ENCODE data around the gene PSORS1C1. TPM values are rescaled to one million over a fixed set of nuclear protein-coding genes. Genes with fewer than 3 reads are reported as not detected.
A peak's percentile ranks its signal among the peaks of the same experiment; 100 is the strongest.

Gene PSORS1C1
- polyA plus RNA-seq, 1 donor (not counting 4 experiments of a cell fraction or from before 2014, with no cell fraction given), result 5.7 TPM

DNA sequence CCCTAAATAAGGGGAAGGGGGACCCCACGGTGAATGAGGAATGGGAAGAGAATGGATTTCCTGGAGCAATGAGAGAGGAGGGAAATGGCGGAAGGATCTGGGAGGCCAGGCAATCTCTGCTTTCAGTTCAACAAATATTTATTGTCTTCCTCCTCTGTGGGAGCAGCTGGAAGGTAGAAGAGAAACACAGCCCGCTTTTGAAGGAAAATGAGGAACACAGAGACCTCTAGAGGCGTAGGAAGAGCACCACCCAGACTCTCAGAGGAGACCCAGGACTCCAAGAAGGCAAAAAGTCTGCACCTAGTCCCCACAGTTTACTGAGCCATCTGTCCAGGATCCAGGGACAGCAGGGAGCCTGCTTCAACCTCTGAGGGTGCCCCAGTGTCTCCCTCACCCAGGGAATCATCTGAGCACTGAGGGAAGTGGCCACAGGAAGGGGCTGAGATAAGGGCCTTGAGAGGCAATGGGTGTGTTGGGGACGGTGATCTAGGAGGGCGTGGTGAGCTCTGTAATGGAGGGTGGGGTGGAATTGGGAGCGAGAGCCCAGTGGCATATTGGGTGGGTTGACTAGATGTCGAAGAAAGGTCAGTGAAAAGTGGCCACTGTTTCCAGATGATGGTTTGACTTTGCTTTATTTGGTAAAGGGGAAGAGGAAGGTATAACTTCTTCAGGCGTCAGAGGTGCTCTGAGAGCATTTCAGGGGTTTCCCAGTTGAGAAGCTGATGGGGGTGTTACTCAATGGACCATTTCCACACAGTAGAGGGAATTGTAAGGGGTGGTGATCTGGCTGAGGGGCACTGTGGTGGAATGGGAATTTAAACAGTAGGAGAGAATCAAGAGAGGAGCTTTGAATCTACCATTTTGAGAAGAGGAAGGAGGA lies 610 bp downstream of the PSORS1C1 start:
- H3K9ac ChIP-seq (ENCODE audit: control insufficient read depth, extremely low read depth, insufficient read depth, low read length), result peak overlapping the region; percentile 89
- H3K9me1 ChIP-seq (ENCODE audit: control insufficient read depth, extremely low read depth, insufficient read depth, low read length), result no peaks in the 10 kb centered on the region
- no peaks in the 10 kb centered on the region for H3K9me3 ChIP-seq (ENCODE audit: control insufficient read depth, low read depth, low read length)
- DNase-seq (ENCODE audit: low read depth, low spot score), result no peak
- dilution Hi-C loops (cut with MboI; ENCODE audit: extremely low pct_ligation_motif_present, low sequenced_read_pairs), result no loop called here
- peaks cover 38% of the 10 kb centered on the region for H3K4me1 ChIP-seq (ENCODE audit: control insufficient read depth, extremely low read depth, insufficient read depth, low read length)
- H3K4me3 ChIP-seq (ENCODE audit: control insufficient read depth in 2 of 3, extremely low read depth in 1 of 3, insufficient read depth in 2 of 3, low read depth in 1 of 3, low read length in 3 of 3), result peak overlapping the region; percentile 57 to 85 (median 82)
- no peak for FAIRE-seq
- TF ChIP-seq, protein P1, sequence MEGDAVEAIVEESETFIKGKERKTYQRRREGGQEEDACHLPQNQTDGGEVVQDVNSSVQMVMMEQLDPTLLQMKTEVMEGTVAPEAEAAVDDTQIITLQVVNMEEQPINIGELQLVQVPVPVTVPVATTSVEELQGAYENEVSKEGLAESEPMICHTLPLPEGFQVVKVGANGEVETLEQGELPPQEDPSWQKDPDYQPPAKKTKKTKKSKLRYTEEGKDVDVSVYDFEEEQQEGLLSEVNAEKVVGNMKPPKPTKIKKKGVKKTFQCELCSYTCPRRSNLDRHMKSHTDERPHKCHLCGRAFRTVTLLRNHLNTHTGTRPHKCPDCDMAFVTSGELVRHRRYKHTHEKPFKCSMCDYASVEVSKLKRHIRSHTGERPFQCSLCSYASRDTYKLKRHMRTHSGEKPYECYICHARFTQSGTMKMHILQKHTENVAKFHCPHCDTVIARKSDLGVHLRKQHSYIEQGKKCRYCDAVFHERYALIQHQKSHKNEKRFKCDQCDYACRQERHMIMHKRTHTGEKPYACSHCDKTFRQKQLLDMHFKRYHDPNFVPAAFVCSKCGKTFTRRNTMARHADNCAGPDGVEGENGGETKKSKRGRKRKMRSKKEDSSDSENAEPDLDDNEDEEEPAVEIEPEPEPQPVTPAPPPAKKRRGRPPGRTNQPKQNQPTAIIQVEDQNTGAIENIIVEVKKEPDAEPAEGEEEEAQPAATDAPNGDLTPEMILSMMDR (optimal IDR thresholded peaks at IDR 0.05 in 1 of 3, IDR thresholded peaks at IDR 0.05 in 1 of 3, conservative IDR thresholded peaks at IDR 0.05 in 1 of 3; ENCODE audit: extremely low read depth in 1 of 3, insufficient read depth in 2 of 3, low read length in 3 of 3), result peak in 2 of 3 experiments; percentile 56 to 59
- TF ChIP-seq EZH2 (IDR thresholded peaks at IDR 0.05; ENCODE audit: low read length), result no peak
- peak overlapping the region; percentile 39 for H2AFZ ChIP-seq (ENCODE audit: control insufficient read depth, low read length)
- H3K4me2 ChIP-seq (ENCODE audit: control insufficient read depth, extremely low read depth, insufficient read depth, low read depth, low read length), result peak overlapping the region; percentile 99
- H3K27ac ChIP-seq (ENCODE audit: control insufficient read depth, insufficient read depth, low read length), result peak overlapping the region; percentile 91
- H3K36me3 ChIP-seq (ENCODE audit: control insufficient read depth in 2 of 2, extremely low read depth in 1 of 2, insufficient read depth in 2 of 2, low read length in 2 of 2), result peaks cover 8 to 10% of the 10 kb centered on the region in 2 experiments
- peaks cover 35% of the 10 kb centered on the region for H3K79me2 ChIP-seq (ENCODE audit: control insufficient read depth, insufficient read depth, low read length)
- no peaks in the 10 kb centered on the region for H3K27me3 ChIP-seq (ENCODE audit: control insufficient read depth, extremely low read depth, insufficient read depth, low read length)
- H4K20me1 ChIP-seq (ENCODE audit: control insufficient read depth, extremely low read depth, insufficient read depth, low read length), result no peaks in the 10 kb centered on the region

- H3K4me3 ChIP-seq (ENCODE audit: control insufficient read depth in 2 of 3, extremely low read depth in 1 of 3, insufficient read depth in 2 of 3, low read depth in 1 of 3, low read length in 3 of 3), result peak overlapping the region; percentile 57 to 85 (median 82)
- H2AFZ ChIP-seq (ENCODE audit: control insufficient read depth, low read length), result no peak overlapping the region
- H3K9ac ChIP-seq (ENCODE audit: control insufficient read depth, extremely low read depth, insufficient read depth, low read length), result no peak overlapping the region
- H3K79me2 ChIP-seq (ENCODE audit: control insufficient read depth, insufficient read depth, low read length), result peaks cover 35% of the 10 kb centered on the region
- dilution Hi-C loops (cut with MboI; ENCODE audit: extremely low pct_ligation_motif_present, low sequenced_read_pairs), result no loop called here
- peaks cover 38% of the 10 kb centered on the region for H3K4me1 ChIP-seq (ENCODE audit: control insufficient read depth, extremely low read depth, insufficient read depth, low read length)
- H3K9me1 ChIP-seq (ENCODE audit: control insufficient read depth, extremely low read depth, insufficient read depth, low read length), result no peaks in the 10 kb centered on the region
- peak overlapping the region; percentile 99 for H3K4me2 ChIP-seq (ENCODE audit: control insufficient read depth, extremely low read depth, insufficient read depth, low read depth, low read length)
- peaks cover 8 to 10% of the 10 kb centered on the region in 2 experiments for H3K36me3 ChIP-seq (ENCODE audit: control insufficient read depth in 2 of 2, extremely low read depth in 1 of 2, insufficient read depth in 2 of 2, low read length in 2 of 2)
- no peaks in the 10 kb centered on the region for H3K9me3 ChIP-seq (ENCODE audit: control insufficient read depth, low read depth, low read length)
- H3K27me3 ChIP-seq (ENCODE audit: control insufficient read depth, extremely low read depth, insufficient read depth, low read length), result no peaks in the 10 kb centered on the region
- TF ChIP-seq EZH2 (IDR thresholded peaks at IDR 0.05; ENCODE audit: low read length), result no peak
- TF ChIP-seq, protein P1 (optimal IDR thresholded peaks at IDR 0.05 in 1 of 3, IDR thresholded peaks at IDR 0.05 in 1 of 3, conservative IDR thresholded peaks at IDR 0.05 in 1 of 3; ENCODE audit: extremely low read depth in 1 of 3, insufficient read depth in 2 of 3, low read length in 3 of 3), result no peak
- no peak overlapping the region for H3K27ac ChIP-seq (ENCODE audit: control insufficient read depth, insufficient read depth, low read length)
- FAIRE-seq (peak; percentile 58), DNase-seq (ENCODE audit: low read depth, low spot score) (no peak)
- no peaks in the 10 kb centered on the region for H4K20me1 ChIP-seq (ENCODE audit: control insufficient read depth, extremely low read depth, insufficient read depth, low read length)
Measured at GRCh38 chr6:31115941-31116560, 1.5 kb downstream of the PSORS1C1 start.

All from keratinocyte (primary cell).